IPS DF 4.7 (cell line): ENCODE results near the gene TTLL3.
"Not testable (repeated sequence)": the region's sequence is repeated elsewhere in the genome, so short reads cannot be mapped to it uniquely, and the experiment has no call there.

ENCODE experiments used
- DNase-seq: peaks from one replicate; pipeline ENCODE4 v3.0.0-alpha.2; 2013; ENCODE audit warnings: low spot score; ENCODE audit errors: extremely low read depth

The TTLL3 gene

DNA sequence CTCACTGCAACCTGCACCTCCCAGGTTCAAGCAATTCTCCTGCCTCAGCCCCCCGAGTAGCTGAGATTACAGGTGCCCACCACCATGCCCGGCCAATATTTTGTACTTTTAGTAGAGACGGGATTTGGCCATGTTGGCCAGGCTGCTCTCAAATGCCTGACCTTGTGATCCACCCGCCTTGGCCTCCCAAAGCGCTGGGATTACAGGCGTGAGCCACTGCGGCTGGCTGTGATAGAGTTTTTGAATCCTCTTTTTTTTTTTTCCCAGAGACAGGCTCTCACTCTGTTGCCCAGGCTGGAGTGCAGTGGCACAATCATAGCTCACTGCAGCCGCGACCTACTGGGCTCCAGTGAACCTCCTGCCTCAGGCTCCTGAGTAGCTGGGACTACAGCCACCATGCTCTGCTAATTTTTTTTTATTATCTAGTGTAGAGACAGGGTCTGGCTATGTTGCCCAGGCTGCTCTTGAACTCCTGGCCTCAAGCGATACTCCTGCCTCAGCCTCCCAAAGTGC lies 55.1 kb downstream of the TTLL3 start:
- not testable (repeated sequence) for DNase-seq

- no peak for DNase-seq
These were observed 56.6 kb downstream of the TTLL3 start for GRCh38 chr3:9866639-9867038.

DNA sequence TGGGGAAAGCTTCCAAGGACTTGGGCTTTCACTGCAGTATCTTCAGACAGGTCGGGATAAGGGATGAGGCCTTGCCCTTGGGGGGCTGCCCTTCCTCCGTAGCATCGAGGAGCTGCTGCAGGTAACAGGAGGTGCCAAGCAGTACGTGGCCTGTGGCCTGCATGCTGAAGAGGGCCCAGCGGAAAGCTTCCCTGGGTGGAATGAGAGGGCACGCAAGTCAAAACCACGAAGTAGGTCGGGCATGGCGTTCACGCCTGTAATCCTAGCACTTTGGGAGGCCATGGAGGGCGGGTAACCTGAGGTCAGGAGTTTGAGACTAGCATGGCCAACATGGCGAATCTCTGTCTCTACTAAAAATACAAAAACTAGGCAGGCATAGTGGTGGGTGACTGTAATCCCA lies 57.0 kb downstream of the TTLL3 start:
- no peak for DNase-seq

- DNase-seq: no peak
These were observed 59.9 kb downstream of the TTLL3 start for GRCh38 chr3:9869955-9870354.

- no peak for DNase-seq
These were observed 60.9 kb downstream of the TTLL3 start for GRCh38 chr3:9870978-9871377.

- DNase-seq: not testable (repeated sequence)
These were observed 62.0 kb downstream of the TTLL3 start for GRCh38 chr3:9872067-9872466.

- no peak for DNase-seq
These were observed 65.4 kb downstream of the TTLL3 start for GRCh38 chr3:9875448-9875847.

DNA sequence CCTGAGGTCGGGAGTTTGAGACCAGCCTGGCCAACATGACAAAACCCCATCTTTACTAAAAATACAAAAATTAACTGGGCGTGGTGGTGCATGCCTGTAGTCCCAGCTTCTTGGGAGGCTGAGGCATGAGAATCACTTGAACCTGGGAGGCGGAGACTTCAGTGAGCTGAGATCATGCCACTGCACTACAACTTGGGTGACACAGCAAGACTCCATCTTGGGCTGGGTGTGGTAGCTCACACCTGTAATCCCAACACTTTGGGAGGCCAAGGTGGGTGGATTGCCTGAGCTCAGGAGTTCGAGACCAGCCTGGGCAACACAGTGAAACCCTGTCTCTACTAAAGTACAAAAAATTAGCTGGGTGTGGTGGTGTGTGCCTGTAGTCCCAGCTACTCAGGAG lies 66.2 kb downstream of the TTLL3 start:
- DNase-seq: not testable (repeated sequence)

GRCh38 chr3:9876991-9877390 lies 66.9 kb downstream of the TTLL3 start:
- no peak for DNase-seq

DNA sequence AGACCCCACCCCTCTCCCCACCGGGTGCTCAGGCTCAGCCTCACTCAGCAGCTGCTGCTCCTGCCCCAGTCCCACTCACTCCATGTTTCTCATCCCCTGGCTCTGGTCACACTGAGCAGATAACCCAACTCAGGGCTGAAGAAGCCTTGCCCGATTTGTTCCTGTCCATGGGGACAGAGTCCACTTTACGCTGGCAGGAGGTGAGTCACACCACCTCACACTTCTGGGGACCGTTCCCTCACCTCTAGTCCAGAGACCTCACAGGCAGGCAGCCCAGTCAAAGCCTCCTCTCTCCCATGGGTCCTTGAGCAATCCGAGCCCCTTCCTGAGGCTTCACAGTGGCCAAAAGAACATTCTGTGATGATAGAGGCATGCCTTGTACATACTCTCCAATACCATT lies 68.6 kb downstream of the TTLL3 start:
- DNase-seq: no peak

GRCh38 chr3:9879830-9880549 lies 69.9 kb downstream of the TTLL3 start, which contains the start of gene CIDEC:
Gene CIDEC (minus strand): TSS chr3:9880253. CDS start chr3:9878486, 1,767 bp downstream.
- DNase-seq: no peak

DNA sequence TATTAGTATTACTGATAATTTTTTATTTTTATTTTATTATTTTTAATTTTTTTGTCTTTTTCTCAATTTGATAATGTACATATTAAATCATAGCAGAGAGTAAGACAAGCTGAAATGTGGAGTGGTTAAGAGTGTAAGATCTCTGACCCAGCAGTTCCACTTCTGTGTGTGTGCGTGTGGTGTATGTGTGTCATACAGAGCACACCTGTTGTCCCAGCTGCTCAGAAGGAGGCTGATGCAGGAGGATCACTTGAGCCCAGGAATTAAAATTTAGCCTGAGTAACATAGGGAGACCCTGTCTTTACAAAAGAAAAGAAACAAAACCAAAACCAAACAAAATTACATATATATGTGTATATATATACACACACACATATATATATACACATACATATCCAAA lies 71.4 kb downstream of the TTLL3 start:
- no peak for DNase-seq

DNA sequence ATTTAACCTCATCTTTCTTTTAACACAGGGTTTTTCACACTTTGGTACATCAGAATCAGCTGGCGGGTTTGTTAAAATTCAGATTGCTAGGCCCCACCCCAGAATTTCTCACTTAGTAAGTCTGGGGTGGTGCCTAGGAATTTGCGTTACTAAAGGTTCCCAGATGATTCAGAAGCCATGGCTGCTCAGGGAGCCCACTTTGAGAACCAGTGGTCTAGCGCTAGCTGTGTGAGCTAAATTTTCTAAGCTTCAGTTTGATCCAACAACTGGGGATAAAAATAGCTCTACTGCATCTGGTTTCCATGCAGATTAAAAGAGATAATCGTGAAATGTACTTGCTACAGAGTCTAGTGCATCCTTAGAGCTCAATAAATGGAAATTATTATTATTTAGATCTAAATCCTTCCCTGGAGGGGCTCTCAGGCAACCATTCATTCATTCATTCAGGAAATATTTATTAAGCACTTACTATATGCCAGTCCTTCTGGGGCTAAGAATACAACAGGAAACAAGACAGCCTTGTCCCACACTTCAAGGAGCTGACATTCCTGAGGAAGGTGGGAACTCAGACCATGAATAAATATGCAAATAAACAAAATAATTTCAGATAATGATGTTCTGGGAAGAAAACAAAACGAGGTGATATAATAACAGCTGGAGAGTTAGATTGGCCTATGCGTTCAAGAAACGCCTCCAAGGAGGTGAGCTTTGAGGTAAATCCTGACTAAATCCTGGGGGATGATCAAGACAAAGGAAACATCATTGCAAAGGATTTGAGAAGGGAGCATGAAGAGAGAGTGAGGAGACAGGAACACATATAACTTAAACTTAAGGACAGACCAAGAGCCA lies 73.9 kb downstream of the TTLL3 start:
- DNase-seq: no peak

DNA sequence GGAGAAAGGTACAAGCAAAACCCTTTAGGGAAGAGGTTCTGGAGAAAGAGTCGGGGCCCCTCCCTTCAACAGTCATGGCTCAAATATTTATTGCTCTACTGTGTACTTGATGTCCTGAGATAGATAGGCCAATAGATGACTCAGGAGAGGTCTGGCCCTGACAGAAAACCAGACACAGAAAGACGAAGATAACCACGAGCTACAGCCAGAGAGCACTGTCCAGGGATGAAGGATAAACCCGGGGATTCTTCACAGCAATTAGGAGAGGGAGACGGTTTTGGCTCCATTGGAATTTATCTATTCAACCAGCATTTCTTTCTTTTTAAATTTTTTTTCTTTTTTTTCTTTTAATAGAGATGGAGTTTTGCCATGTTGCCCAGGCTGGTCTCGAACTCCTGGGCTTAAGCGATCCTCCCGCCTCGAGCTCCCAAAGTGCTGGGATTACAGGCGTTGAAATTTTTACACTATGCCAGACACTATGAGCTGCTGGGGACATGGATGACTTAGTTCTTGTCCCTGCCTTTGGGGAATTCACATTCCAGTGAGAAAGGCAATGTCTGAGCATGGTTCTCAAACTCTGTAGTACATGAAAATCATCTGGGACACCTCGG lies 74.6 kb downstream of the TTLL3 start:
- no peak for DNase-seq
